Measurements from ENCODE around the gene TESK2.

DNA sequence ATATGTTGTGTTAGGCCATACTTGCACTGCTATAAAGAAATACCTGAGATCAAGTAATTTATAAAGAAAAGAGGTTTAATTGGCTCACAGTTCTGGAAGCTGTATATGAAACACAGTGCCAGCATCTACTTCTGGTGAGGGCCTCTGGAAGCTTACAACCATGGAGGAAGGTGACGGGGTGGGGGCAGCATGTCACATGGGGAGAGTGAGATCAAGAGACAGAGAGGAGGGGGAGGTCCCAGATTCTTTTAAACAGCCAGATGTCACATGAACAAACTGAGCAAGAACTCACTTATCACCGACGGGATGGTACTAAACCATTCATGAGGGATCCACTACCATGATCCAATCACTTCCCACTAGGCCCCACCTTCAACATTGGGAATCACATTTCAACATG is 42.6 kb downstream of the TESK2 start:
- no peak for TF ChIP-seq CTCF (IDR thresholded peaks at IDR 0.05 in 8 of 11, conservative IDR thresholded peaks at IDR 0.05 in 3 of 11)
- no peak for TF ChIP-seq POLR2AphosphoS5 (IDR thresholded peaks at IDR 0.05)
